IMR-90 (cell line): ENCODE results near the gene KDR.

Source experiments
- CEBPB ChIP-seq: IDR thresholded peaks from 2 replicates; pipeline ENCODE4 v1.6.1; 2012; ENCODE audit warnings: low read depth, low read length, improper control_type of control experiment
- CHD1 ChIP-seq: IDR thresholded peaks from 2 replicates; pipeline ENCODE4 v1.6.1; 2012; ENCODE audit warnings: low read depth, low read length, improper control_type of control experiment
- CTCF ChIP-seq: conservative IDR thresholded peaks from 2 replicates; pipeline ENCODE4 v1.5.1; 2012; ENCODE audit warnings: mild to moderate bottlenecking, low read depth, low read length, improper control_type of control experiment
- NFE2L2 ChIP-seq: fragments of 150-350 bp; IDR thresholded peaks from 2 replicates; pipeline ENCODE4 v1.6.1; 2016; ENCODE audit warnings: low read depth, mild to moderate bottlenecking, low read length
- POLR2A ChIP-seq: IDR thresholded peaks from 2 replicates; pipeline ENCODE4 v1.6.1; 2012; ENCODE audit warnings: mild to moderate bottlenecking, low read depth, low read length
- RAD21 ChIP-seq: IDR thresholded peaks from 2 replicates; pipeline ENCODE4 v1.6.1; 2012; ENCODE audit warnings: low read length, improper control_type of control experiment
- RCOR1 ChIP-seq: IDR thresholded peaks from 2 replicates; pipeline ENCODE4 v1.6.1; 2012; ENCODE audit warnings: mild to moderate bottlenecking, low read length, improper control_type of control experiment; ENCODE audit not compliant: insufficient replicate concordance
- SMC3 ChIP-seq: fragments of 150-350 bp; IDR thresholded peaks from 2 replicates; pipeline ENCODE4 v1.6.1; 2016; ENCODE audit warnings: low read depth, mild to moderate bottlenecking, antibody characterized with exemption, low read length, moderate library complexity
- USF2 ChIP-seq: fragments of 150-350 bp; IDR thresholded peaks from 2 replicates; pipeline ENCODE4 v1.6.1; 2017; ENCODE audit warnings: mild to moderate bottlenecking, antibody characterized with exemption, low read length, low read depth

- TF ChIP-seq CTCF = no peak
- no peak for TF ChIP-seq CHD1
- no peak for TF ChIP-seq POLR2A
- no peak for TF ChIP-seq SMC3
- TF ChIP-seq RAD21 = no peak
- no peak for TF ChIP-seq CEBPB
- TF ChIP-seq USF2 = no peak
- no peak for TF ChIP-seq RCOR1
- TF ChIP-seq NFE2L2 = no peak
These were observed 47.4 kb upstream of the KDR start for GRCh38 chr4:55172694-55173287.
